ENCODE measurements around the gene TOP3A. TPM values are rescaled to one million over a fixed set of nuclear protein-coding genes. Genes with fewer than 3 reads are reported as not detected.

TOP3A gene
- total and polyA plus RNA-seq, 4 experiments from 2014 or later = 6.2 to 55.2 (median 31.5) TPM

GRCh38 chr17:18253187-18253884 lies 61.5 kb downstream of the TOP3A start:
- intact Hi-C loops (cut with micrococcal nuclease) = no loop called here
- no peak for DNase-seq
- ChIA-PET CTCF (ENCODE audit: partially characterized antibody) (no interaction called here), POLR2A (ENCODE audit: partially characterized antibody) (interaction anchor here (1.3 kb wide), 1 partner anchor 70 kb away, joined by 3 read pairs; the partner anchor contains the start of gene ALKBH5)
- peaks cover 14 to 69% of the 10 kb centered on the region in 2 donors for H3K36me3 Mint-ChIP-seq
- Histone ChIP-seq H3K4me3 (ENCODE audit: low read length in 2 of 2) (no peak overlapping the region), H3K27me3 (ENCODE audit: insufficient read depth, low read length) (no peaks in the 10 kb centered on the region), H3K4me1 (ENCODE audit: insufficient read depth, low read length) (peaks cover 23% of the 10 kb centered on the region), H3K27ac (ENCODE audit: low read depth, low read length) (no peak overlapping the region), H3K9me3 (ENCODE audit: control insufficient read depth in 1 of 2, low read length in 2 of 2) (no peaks in the 10 kb centered on the region), H3K36me3 (ENCODE audit: insufficient read depth, low read length) (peaks cover 77% of the 10 kb centered on the region)
- H3K9me3 Mint-ChIP-seq = no peaks in the 10 kb centered on the region
- H3K27ac Mint-ChIP-seq = no peak overlapping the region
- H3K27me3 Mint-ChIP-seq = no peaks in the 10 kb centered on the region
- H3K4me1 Mint-ChIP-seq = peaks cover 10 to 33% (median 21%) of the 10 kb centered on the region in 4 donors
- no peak overlapping the region for H3K4me3 Mint-ChIP-seq

- Histone ChIP-seq H3K27ac (ENCODE audit: low read depth, low read length) (no peak overlapping the region), H3K4me3 (ENCODE audit: low read length in 2 of 2) (no peak overlapping the region), H3K4me1 (ENCODE audit: insufficient read depth, low read length) (peaks cover 17% of the 10 kb centered on the region), H3K36me3 (ENCODE audit: insufficient read depth, low read length) (peaks cover 89% of the 10 kb centered on the region), H3K9me3 (ENCODE audit: control insufficient read depth in 1 of 2, low read length in 2 of 2) (no peaks in the 10 kb centered on the region), H3K27me3 (ENCODE audit: insufficient read depth, low read length) (no peaks in the 10 kb centered on the region)
- DNase-seq = no peak
- Mint-ChIP-seq H3K4me3 (no peak overlapping the region), H3K4me1 (peaks cover 10 to 27% (median 18%) of the 10 kb centered on the region in 4 donors), H3K27ac (no peak overlapping the region), H3K36me3 (peaks cover 18 to 72% of the 10 kb centered on the region in 2 donors), H3K27me3 (no peaks in the 10 kb centered on the region), H3K9me3 (no peaks in the 10 kb centered on the region)
- ChIA-PET CTCF (ENCODE audit: partially characterized antibody) (no interaction called here), POLR2A (ENCODE audit: partially characterized antibody) (no interaction called here)
- intact Hi-C loops (cut with micrococcal nuclease) = no loop called here
Observed at GRCh38 chr17:18252160-18252559, 62.6 kb downstream of the TOP3A start.

- intact Hi-C loops (cut with micrococcal nuclease) = no loop called here
- H3K4me1 Mint-ChIP-seq = peaks cover 5 to 18% (median 10%) of the 10 kb centered on the region in 4 donors
- ChIA-PET POLR2A (ENCODE audit: partially characterized antibody) (interaction anchor here (1.2 kb wide), 1 partner anchor 10 kb away, joined by 4 read pairs; the partner anchor contains the start of gene MIEF2), CTCF (ENCODE audit: partially characterized antibody) (no interaction called here)
- H3K4me3 Mint-ChIP-seq = no peak overlapping the region
- no peaks in the 10 kb centered on the region for H3K27me3 Mint-ChIP-seq
- no peak overlapping the region for H3K27ac ChIP-seq (ENCODE audit: low read depth, low read length)
- peaks cover 8% of the 10 kb centered on the region for H3K4me1 ChIP-seq (ENCODE audit: insufficient read depth, low read length)
- no peak overlapping the region for H3K27ac Mint-ChIP-seq
- peaks cover 91% of the 10 kb centered on the region for H3K36me3 ChIP-seq (ENCODE audit: insufficient read depth, low read length)
- H3K36me3 Mint-ChIP-seq = peaks cover 18 to 75% of the 10 kb centered on the region in 2 donors
- no peaks in the 10 kb centered on the region for H3K27me3 ChIP-seq (ENCODE audit: insufficient read depth, low read length)
- no peaks in the 10 kb centered on the region for H3K9me3 ChIP-seq (ENCODE audit: control insufficient read depth in 1 of 2, low read length in 2 of 2)
- H3K9me3 Mint-ChIP-seq = no peaks in the 10 kb centered on the region
- no peak for DNase-seq
- H3K4me3 ChIP-seq (ENCODE audit: low read length in 2 of 2) = no peak overlapping the region
Observed at GRCh38 chr17:18251204-18251603, 63.6 kb downstream of the TOP3A start.

- Histone ChIP-seq H3K9me3 (ENCODE audit: control insufficient read depth in 1 of 2, low read length in 2 of 2) (no peaks in the 10 kb centered on the region), H3K27ac (ENCODE audit: low read depth, low read length) (no peak overlapping the region), H3K4me3 (ENCODE audit: low read length in 2 of 2) (no peak overlapping the region), H3K27me3 (ENCODE audit: insufficient read depth, low read length) (no peaks in the 10 kb centered on the region), H3K36me3 (ENCODE audit: insufficient read depth, low read length) (peaks cover 91% of the 10 kb centered on the region), H3K4me1 (ENCODE audit: insufficient read depth, low read length) (peaks cover 3% of the 10 kb centered on the region)
- Mint-ChIP-seq H3K4me3 (no peak overlapping the region), H3K27me3 (no peaks in the 10 kb centered on the region), H3K9me3 (no peaks in the 10 kb centered on the region), H3K36me3 (peaks cover 18 to 75% of the 10 kb centered on the region in 2 donors), H3K4me1 (peaks cover 2 to 13% (median 6%) of the 10 kb centered on the region in 4 donors), H3K27ac (no peak overlapping the region)
- DNase-seq = no peak
- ChIA-PET POLR2A (ENCODE audit: partially characterized antibody) (interaction anchor here (1.2 kb wide), 1 partner anchor 10 kb away, joined by 4 read pairs; the partner anchor contains the start of gene MIEF2), CTCF (ENCODE audit: partially characterized antibody) (no interaction called here)
- intact Hi-C loops (cut with micrococcal nuclease) = no loop called here
Observed at GRCh38 chr17:18250708-18251107, 64.1 kb downstream of the TOP3A start.

- H3K9me3 ChIP-seq (ENCODE audit: control insufficient read depth in 1 of 2, low read length in 2 of 2) = no peaks in the 10 kb centered on the region
- peaks cover 91% of the 10 kb centered on the region for H3K36me3 ChIP-seq (ENCODE audit: insufficient read depth, low read length)
- H3K27me3 ChIP-seq (ENCODE audit: insufficient read depth, low read length) = no peaks in the 10 kb centered on the region
- DNase-seq = no peak
- peaks cover 22 to 75% of the 10 kb centered on the region in 2 donors for H3K36me3 Mint-ChIP-seq
- intact Hi-C loops (cut with micrococcal nuclease) = no loop called here
- no peak overlapping the region for H3K4me3 ChIP-seq (ENCODE audit: low read length in 2 of 2)
- H3K4me1 Mint-ChIP-seq = peaks cover 2 to 8% (median 5%) of the 10 kb centered on the region in 4 donors
- no peaks in the 10 kb centered on the region for H3K4me1 ChIP-seq (ENCODE audit: insufficient read depth, low read length)
- ChIA-PET POLR2A (ENCODE audit: partially characterized antibody) (interaction anchor here (1.2 kb wide), 1 partner anchor 10 kb away, joined by 4 read pairs; the partner anchor contains the start of gene MIEF2), CTCF (ENCODE audit: partially characterized antibody) (no interaction called here)
- H3K4me3 Mint-ChIP-seq = peak overlapping the region in 1 of 8 donors; percentile 12
- no peaks in the 10 kb centered on the region for H3K27me3 Mint-ChIP-seq
- H3K27ac ChIP-seq (ENCODE audit: low read depth, low read length) = no peak overlapping the region
- peak overlapping the region in 2 of 7 donors; percentile 37 to 57 for H3K27ac Mint-ChIP-seq
- no peaks in the 10 kb centered on the region for H3K9me3 Mint-ChIP-seq
Observed at GRCh38 chr17:18250259-18250658, 64.5 kb downstream of the TOP3A start.

GRCh38 chr17:18248811-18249210 lies 66.0 kb downstream of the TOP3A start:
- Histone ChIP-seq H3K4me1 (ENCODE audit: insufficient read depth, low read length) (no peaks in the 10 kb centered on the region), H3K9me3 (ENCODE audit: control insufficient read depth in 1 of 2, low read length in 2 of 2) (no peaks in the 10 kb centered on the region), H3K4me3 (ENCODE audit: low read length in 2 of 2) (no peak overlapping the region), H3K27me3 (ENCODE audit: insufficient read depth, low read length) (no peaks in the 10 kb centered on the region), H3K27ac (ENCODE audit: low read depth, low read length) (no peak overlapping the region), H3K36me3 (ENCODE audit: insufficient read depth, low read length) (peaks cover 81% of the 10 kb centered on the region)
- H3K36me3 Mint-ChIP-seq = peaks cover 22 to 70% of the 10 kb centered on the region in 2 donors
- peak overlapping the region in 1 of 7 donors; percentile 32 for H3K27ac Mint-ChIP-seq
- intact Hi-C loops (cut with micrococcal nuclease) = loop anchor here (1.0 kb wide), 1 partner anchor 9 kb away; the partner anchor contains the start of gene FLII
- ChIA-PET POLR2A (ENCODE audit: partially characterized antibody) (interaction anchor here (0.8 kb wide), 1 partner anchor 12 kb away, joined by 3 read pairs; the partner anchor contains the start of gene MIEF2), CTCF (ENCODE audit: partially characterized antibody) (interaction anchor here (1.4 to 2.3 kb wide), 2 partner anchors 15 to 19 kb away, joined by 6 to 8 read pairs; no protein-coding TSS in a partner anchor)
- DNase-seq = no peak
- H3K9me3 Mint-ChIP-seq = no peaks in the 10 kb centered on the region
- H3K4me1 Mint-ChIP-seq = peaks cover 2 to 7% (median 5%) of the 10 kb centered on the region in 4 donors
- no peaks in the 10 kb centered on the region for H3K27me3 Mint-ChIP-seq
- H3K4me3 Mint-ChIP-seq = no peak overlapping the region

GRCh38 chr17:18248300-18248731 lies 66.5 kb downstream of the TOP3A start:
- Histone ChIP-seq H3K36me3 (ENCODE audit: insufficient read depth, low read length) (peaks cover 76% of the 10 kb centered on the region), H3K4me3 (ENCODE audit: low read length in 2 of 2) (no peak overlapping the region), H3K9me3 (ENCODE audit: control insufficient read depth in 1 of 2, low read length in 2 of 2) (no peaks in the 10 kb centered on the region), H3K27ac (ENCODE audit: low read depth, low read length) (no peak overlapping the region), H3K27me3 (ENCODE audit: insufficient read depth, low read length) (no peaks in the 10 kb centered on the region), H3K4me1 (ENCODE audit: insufficient read depth, low read length) (no peaks in the 10 kb centered on the region)
- H3K9me3 Mint-ChIP-seq = no peaks in the 10 kb centered on the region
- H3K27ac Mint-ChIP-seq = peak overlapping the region in 6 of 7 donors; percentile 57 to 93 (median 80)
- H3K4me1 Mint-ChIP-seq = peaks cover 2 to 7% (median 5%) of the 10 kb centered on the region in 4 donors
- H3K27me3 Mint-ChIP-seq = no peaks in the 10 kb centered on the region
- ChIA-PET CTCF (ENCODE audit: partially characterized antibody) (interaction anchor here (1.0 to 2.3 kb wide), 3 partner anchors 15 to 25 kb away, joined by 3 to 8 read pairs (median 6); no protein-coding TSS in a partner anchor), POLR2A (ENCODE audit: partially characterized antibody) (interaction anchor here (0.8 kb wide), 1 partner anchor 12 kb away, joined by 3 read pairs; the partner anchor contains the start of gene MIEF2)
- H3K4me3 Mint-ChIP-seq = peak overlapping the region in 1 of 8 donors; percentile 17
- H3K36me3 Mint-ChIP-seq = peaks cover 22 to 71% of the 10 kb centered on the region in 2 donors
- intact Hi-C loops (cut with micrococcal nuclease) = loop anchor here (1.0 kb wide), 1 partner anchor 10 kb away; the partner anchor contains the start of gene FLII
- peak; percentile 60 to 68 (median 66) for DNase-seq
